GM21390 (cell line): ENCODE measurements around the gene MYCBP2.
"Not testable (repeated sequence)": the region's sequence is repeated elsewhere in the genome, so short reads cannot be mapped to it uniquely, and the experiment has no call there.

Experiments used
- ATAC-seq: cut with Tn5 transposase; IDR thresholded peaks from one replicate; pipeline ENCODE4 v1.9.1; 2021; ENCODE audit not compliant: unreplicated experiment

MYCBP2 gene

GRCh38 chr13:77008337-77008736, 318.6 kb downstream of the MYCBP2 start:
- not testable (repeated sequence) for ATAC-seq

GRCh38 chr13:77002590-77003190, 324.2 kb downstream of the MYCBP2 start:
- ATAC-seq: no peak

GRCh38 chr13:77001963-77002587, 324.8 kb downstream of the MYCBP2 start:
- no peak for ATAC-seq

GRCh38 chr13:77001540-77001939, 325.4 kb downstream of the MYCBP2 start:
- no peak for ATAC-seq

- no peak for ATAC-seq
These were observed 326.4 kb downstream of the MYCBP2 start for GRCh38 chr13:77000475-77000874.
